Type B pancreatic cell (in vitro differentiated cells): Measurements from ENCODE around the gene EXOSC3. TPM values are rescaled to one million over a fixed set of nuclear protein-coding genes. Genes with fewer than 3 reads are reported as not detected.

Experiments
- DNase-seq: peaks from one replicate; pipeline ENCODE4 v3.0.0; 2021; ENCODE audit warnings: mixed read lengths; ENCODE audit not compliant: unreplicated experiment; ENCODE audit errors: extremely low spot score
- H3K27ac Mint-ChIP-seq: 2 replicates; pipeline ENCODE4 v1.8.0; 2021; ENCODE audit warnings: mild to moderate bottlenecking, mixed read lengths
- H3K27me3 Mint-ChIP-seq: 2 replicates; pipeline ENCODE4 v1.8.0; 2021; ENCODE audit warnings: mixed read lengths
- H3K36me3 Mint-ChIP-seq: 2 replicates; pipeline ENCODE4 v1.8.0; 2021; ENCODE audit warnings: mixed read lengths
- H3K4me1 Mint-ChIP-seq: one replicate; pipeline ENCODE4 v1.8.0; 2021; ENCODE audit warnings: mixed read lengths; ENCODE audit not compliant: unreplicated experiment
- H3K4me3 Mint-ChIP-seq: 2 replicates; pipeline ENCODE4 v1.8.0; 2021; ENCODE audit warnings: mild to moderate bottlenecking, mixed read lengths
- H3K9me3 Mint-ChIP-seq: 2 replicates; pipeline ENCODE4 v1.8.0; 2021; ENCODE audit warnings: mixed read lengths
- total RNA-seq: library from RNA; stranded (reverse); gene quantifications from 2 replicates; pipeline ENCODE4 v1.2.1, GENCODE V29; 2021; ENCODE audit warnings: low replicate concordance
- TF ChIP-seq, protein P1 (sequence below): fragments of 200-600 bp; sonication (generic); conservative IDR thresholded peaks from 2 replicates; pipeline ENCODE4 v1.5.0; 2021; ENCODE audit warnings: antibody characterized with exemption, mild to moderate bottlenecking

Gene EXOSC3
- total RNA-seq, 1 donor from 2014 or later, result 61.9 TPM

DNA sequence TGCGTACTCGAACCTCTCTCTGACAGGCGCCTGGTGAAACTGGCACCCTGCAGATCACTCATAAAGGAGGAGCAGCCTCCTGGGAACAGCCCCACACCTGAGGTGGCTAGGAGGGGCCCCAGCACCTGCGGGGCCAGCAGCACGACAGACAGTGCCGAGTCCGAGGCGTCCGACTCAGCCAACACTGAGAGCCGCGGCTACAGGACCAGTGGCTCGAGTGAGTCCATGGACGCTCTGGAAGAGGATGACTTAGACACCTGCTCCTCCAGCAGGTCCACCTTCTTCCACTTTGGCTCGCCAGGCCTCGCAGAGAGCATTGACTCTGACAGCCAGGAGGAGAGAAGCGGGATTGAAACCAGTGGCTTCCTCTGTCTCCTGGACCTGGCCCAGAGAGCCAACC lies 44.7 kb downstream of the EXOSC3 start:
- H3K27me3 Mint-ChIP-seq, result peaks cover 9% of the 10 kb centered on the region
- H3K9me3 Mint-ChIP-seq, result no peaks in the 10 kb centered on the region
- H3K4me3 Mint-ChIP-seq, result no peak overlapping the region
- TF ChIP-seq, protein P1, sequence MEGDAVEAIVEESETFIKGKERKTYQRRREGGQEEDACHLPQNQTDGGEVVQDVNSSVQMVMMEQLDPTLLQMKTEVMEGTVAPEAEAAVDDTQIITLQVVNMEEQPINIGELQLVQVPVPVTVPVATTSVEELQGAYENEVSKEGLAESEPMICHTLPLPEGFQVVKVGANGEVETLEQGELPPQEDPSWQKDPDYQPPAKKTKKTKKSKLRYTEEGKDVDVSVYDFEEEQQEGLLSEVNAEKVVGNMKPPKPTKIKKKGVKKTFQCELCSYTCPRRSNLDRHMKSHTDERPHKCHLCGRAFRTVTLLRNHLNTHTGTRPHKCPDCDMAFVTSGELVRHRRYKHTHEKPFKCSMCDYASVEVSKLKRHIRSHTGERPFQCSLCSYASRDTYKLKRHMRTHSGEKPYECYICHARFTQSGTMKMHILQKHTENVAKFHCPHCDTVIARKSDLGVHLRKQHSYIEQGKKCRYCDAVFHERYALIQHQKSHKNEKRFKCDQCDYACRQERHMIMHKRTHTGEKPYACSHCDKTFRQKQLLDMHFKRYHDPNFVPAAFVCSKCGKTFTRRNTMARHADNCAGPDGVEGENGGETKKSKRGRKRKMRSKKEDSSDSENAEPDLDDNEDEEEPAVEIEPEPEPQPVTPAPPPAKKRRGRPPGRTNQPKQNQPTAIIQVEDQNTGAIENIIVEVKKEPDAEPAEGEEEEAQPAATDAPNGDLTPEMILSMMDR, result no peak
- H3K27ac Mint-ChIP-seq, result no peak overlapping the region
- H3K4me1 Mint-ChIP-seq, result no peaks in the 10 kb centered on the region
- H3K36me3 Mint-ChIP-seq, result no peaks in the 10 kb centered on the region
- DNase-seq, result no peak

DNA sequence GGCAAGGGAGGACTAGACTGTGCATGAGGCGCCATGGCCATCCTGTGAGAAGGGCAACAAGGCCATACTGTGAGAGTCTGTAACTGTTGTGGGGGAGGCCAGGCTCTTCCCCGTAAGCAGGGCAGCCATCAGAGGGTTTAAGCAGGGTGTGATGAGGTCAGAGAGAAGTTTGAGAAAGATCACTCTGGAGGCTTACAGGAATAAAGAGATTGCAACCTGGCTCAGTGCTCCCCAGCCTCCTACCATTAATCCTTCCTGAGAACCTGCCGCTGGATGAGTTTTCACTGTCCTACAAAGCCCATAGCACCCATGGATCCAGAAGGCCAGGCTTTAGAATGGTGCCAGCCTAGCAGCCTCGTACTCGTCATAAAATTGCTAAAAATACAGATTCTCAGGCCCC lies 45.6 kb downstream of the EXOSC3 start:
- TF ChIP-seq, protein P1, result no peak
- H3K4me3 Mint-ChIP-seq, result no peak overlapping the region
- H3K9me3 Mint-ChIP-seq, result no peaks in the 10 kb centered on the region
- H3K27ac Mint-ChIP-seq, result no peak overlapping the region
- H3K36me3 Mint-ChIP-seq, result no peaks in the 10 kb centered on the region
- H3K4me1 Mint-ChIP-seq, result no peaks in the 10 kb centered on the region
- peaks cover 16% of the 10 kb centered on the region for H3K27me3 Mint-ChIP-seq
- no peak for DNase-seq

DNA sequence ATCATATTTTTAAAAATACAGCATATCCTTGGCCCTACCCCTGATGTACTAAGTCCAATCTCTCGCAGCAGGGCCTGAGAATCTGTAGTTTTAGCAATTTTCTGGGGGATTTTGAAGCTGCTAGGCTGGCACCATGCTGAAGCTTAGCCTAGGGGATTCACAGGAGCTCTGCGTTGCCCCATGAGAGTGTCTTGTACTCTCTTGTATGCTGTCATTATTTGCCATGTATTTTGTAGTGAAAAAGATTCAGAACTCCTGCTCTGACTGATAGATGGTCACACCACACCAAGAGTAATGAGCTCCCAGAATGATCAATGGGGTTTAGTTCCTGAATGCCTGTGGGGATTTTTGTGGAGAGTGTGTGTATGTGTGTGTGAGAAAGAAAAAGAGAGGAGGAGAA lies 51.9 kb downstream of the EXOSC3 start:
- Mint-ChIP-seq H3K27me3 (peaks cover 60% of the 10 kb centered on the region), H3K4me3 (no peak overlapping the region), H3K27ac (no peak overlapping the region), H3K36me3 (no peaks in the 10 kb centered on the region), H3K4me1 (no peaks in the 10 kb centered on the region), H3K9me3 (no peaks in the 10 kb centered on the region)
- DNase-seq, result no peak
- TF ChIP-seq, protein P1, result no peak

DNA sequence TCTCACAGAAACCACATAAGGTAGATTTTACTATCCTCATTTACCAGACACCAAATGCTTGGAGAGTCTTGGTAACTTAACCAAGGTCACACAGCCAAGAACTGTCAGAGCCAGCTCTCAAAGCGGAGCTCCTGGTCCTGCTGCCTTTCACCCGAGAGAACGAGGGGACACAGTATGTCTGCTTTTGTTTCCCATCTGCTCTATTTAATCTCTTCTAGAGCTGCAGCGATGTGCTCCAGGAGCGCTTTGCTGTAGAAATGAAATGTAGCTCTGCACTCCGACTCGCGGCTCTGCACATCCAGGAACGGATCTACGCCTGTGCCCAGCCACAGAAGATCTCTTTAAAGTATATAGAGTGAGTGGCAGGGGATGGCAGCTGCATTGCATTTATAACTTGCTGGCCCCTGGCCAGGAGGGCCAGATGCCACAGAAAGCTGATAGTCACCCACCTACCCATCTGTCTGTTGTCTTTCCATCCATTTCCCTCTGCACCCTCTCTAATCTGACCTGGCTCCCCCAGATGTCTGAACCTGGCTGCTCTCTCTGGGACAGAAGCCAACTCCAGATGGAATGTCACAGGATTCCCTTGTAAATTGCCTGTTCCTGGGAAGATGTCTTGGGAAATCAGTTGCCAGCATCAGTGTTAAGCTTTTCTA lies 52.6 kb downstream of the EXOSC3 start:
- Mint-ChIP-seq H3K27me3 (peaks cover 62% of the 10 kb centered on the region), H3K27ac (no peak overlapping the region), H3K36me3 (no peaks in the 10 kb centered on the region), H3K9me3 (no peaks in the 10 kb centered on the region), H3K4me1 (no peaks in the 10 kb centered on the region), H3K4me3 (no peak overlapping the region)
- TF ChIP-seq, protein P1, result no peak
- DNase-seq, result no peak

DNA sequence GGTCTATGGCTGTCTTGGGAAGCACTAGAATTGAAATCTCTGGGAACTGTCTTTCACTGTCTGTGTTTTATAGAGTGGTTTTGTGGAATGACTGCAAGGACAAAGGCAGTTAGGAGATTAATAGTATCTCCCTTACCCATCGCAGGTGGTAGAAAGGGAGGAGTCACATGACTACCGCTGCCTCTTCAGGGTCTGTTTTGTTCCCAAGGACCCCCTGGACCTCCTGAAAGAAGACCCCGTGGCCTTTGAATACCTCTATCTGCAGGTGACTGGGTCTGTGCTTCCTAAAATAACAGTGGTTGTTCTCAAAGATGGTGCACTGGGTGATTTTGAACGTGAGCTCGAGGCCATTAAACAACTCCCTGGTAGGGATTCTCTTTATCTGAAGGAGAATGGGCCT lies 54.0 kb downstream of the EXOSC3 start:
- H3K9me3 Mint-ChIP-seq, result no peaks in the 10 kb centered on the region
- H3K27ac Mint-ChIP-seq, result no peak overlapping the region
- TF ChIP-seq, protein P1, result no peak
- H3K36me3 Mint-ChIP-seq, result no peaks in the 10 kb centered on the region
- H3K4me1 Mint-ChIP-seq, result no peaks in the 10 kb centered on the region
- no peak for DNase-seq
- no peak overlapping the region for H3K4me3 Mint-ChIP-seq
- H3K27me3 Mint-ChIP-seq, result peaks cover 62% of the 10 kb centered on the region
